HepG2 (cell line): ENCODE results near the gene IL36B. TPM values are rescaled to one million over a fixed set of nuclear protein-coding genes. Genes with fewer than 3 reads are reported as not detected.

Experiments used
- ATAC-seq: fragments of 200-7000 bp; cut with Tn5 transposase; 3 replicates; pipeline ENCODE4 v1.9.1; 2020; ENCODE audit warnings: mild to moderate bottlenecking, moderate library complexity
- BruUV-seq: library from RNA; stranded (reverse); fragments of 400-500 nt; replicated peaks from 2 replicates; lab custom pipeline; 2021; lab: Mats Ljungman, UMichigan
- CTCF ChIA-PET: fragments of 300-600 bp; formaldehyde crosslinking; extraction: SDS; loops from one replicate; lab custom pipeline; 2021; ENCODE audit warnings: low total read pairs, inconsistent platforms, low intra/inter-chr PET ratio; lab: Yijun Ruan, JAX
- POLR2A ChIA-PET: fragments of 350-600 bp; sonication (Branson Sonifier 250); formaldehyde crosslinking; loops from one replicate; lab custom pipeline; 2020; ENCODE audit warnings: antibody characterized with exemption, inconsistent platforms; lab: Yijun Ruan, JAX
- DNase-seq: peaks from one replicate; pipeline ENCODE4 v3.0.0-alpha.2; 2015; ENCODE audit warnings: low spot score
- FAIRE-seq: peaks from 3 replicates; lab custom pipeline; 2011; peaks lifted over from hg19 to GRCh38; lab: Jason Lieb, UNC
- H2AFZ ChIP-seq: one replicate; pipeline ENCODE4 v1.6.1; 2011; ENCODE audit warnings: low read length, inconsistent platforms
- H3K27ac ChIP-seq: fragments of 300-600 bp; 3 replicates; pipeline ENCODE4 v1.8.0; 2011; ENCODE audit warnings: mixed run types, mild to moderate bottlenecking, mixed read lengths, low read length, inconsistent platforms; ENCODE audit not compliant: insufficient read depth; ENCODE audit errors: extremely low read length
- H3K27me3 ChIP-seq, 2 experiments: fragments of 200-600 bp in 1 of 2; 2 replicates in 1 of 2; 3 replicates in 1 of 2; pipeline versions ENCODE4 v1.6.0 to v1.8.0; 2011; ENCODE audit warnings: low read length in 2 of 2, mild to moderate bottlenecking in 2 of 2, moderate library complexity in 2 of 2, inconsistent platforms in 1 of 2; ENCODE audit not compliant: insufficient read depth in 2 of 2, control insufficient read depth in 1 of 2
- H3K36me3 ChIP-seq, 2 experiments: fragments of 200-600 bp in 1 of 2; replicated peaks in 1 of 2; 2 replicates in 1 of 2; 3 replicates in 1 of 2; pipeline versions ENCODE4 v1.5.1 to v1.8.0; 2011; ENCODE audit warnings: low read length in 2 of 2, inconsistent platforms in 1 of 2; ENCODE audit not compliant: insufficient read depth in 2 of 2, control insufficient read depth in 1 of 2
- H3K4me1 ChIP-seq: 2 replicates; pipeline ENCODE4 v1.5.1; 2012; ENCODE audit warnings: low read length, inconsistent platforms; ENCODE audit not compliant: insufficient read depth
- H3K4me2 ChIP-seq: 2 replicates; pipeline ENCODE4 v1.6.0; 2011; ENCODE audit warnings: low read depth, low read length, inconsistent platforms
- H3K4me3 ChIP-seq, 3 experiments: fragments of 200-600 bp in 1 of 3; sonication (generic), shearing (Covaris generic) in 1 of 3; replicated peaks in 1 of 3; 2 replicates each; pipeline ENCODE4 v1.5.1; 2011 to 2016; ENCODE audit warnings: low read length in 3 of 3, inconsistent platforms in 2 of 3, low read depth in 2 of 3, mild to moderate bottlenecking in 2 of 3, control low read depth in 1 of 3, mixed read lengths in 1 of 3; ENCODE audit not compliant: insufficient read depth in 1 of 3
- H3K79me2 ChIP-seq: one replicate; pipeline ENCODE4 v1.6.1; 2011; ENCODE audit warnings: low read length, inconsistent platforms; ENCODE audit not compliant: insufficient read depth
- H3K9ac ChIP-seq: 2 replicates; pipeline ENCODE4 v1.6.0; 2011; ENCODE audit warnings: mild to moderate bottlenecking, low read depth, low read length, inconsistent platforms; ENCODE audit not compliant: insufficient read depth
- H3K9me3 ChIP-seq: 2 replicates; pipeline ENCODE4 v1.5.1; 2012; ENCODE audit warnings: mild to moderate bottlenecking, low read length
- H4K20me1 ChIP-seq: 2 replicates; pipeline ENCODE4 v1.6.0; 2011; ENCODE audit warnings: inconsistent platforms, mild to moderate bottlenecking, low read length, moderate library complexity; ENCODE audit not compliant: insufficient read depth
- HDAC2 ChIP-seq: sonication (generic); formaldehyde crosslinking; IDR thresholded peaks from 2 replicates; pipeline ENCODE4 v1.4.0; 2020; ENCODE audit warnings: missing genetic modification reagents
- MZF1 ChIP-seq: sonication (generic); formaldehyde crosslinking; IDR thresholded peaks from 2 replicates; pipeline ENCODE4 v1.8.1; 2023; ENCODE audit warnings: mild to moderate bottlenecking, missing genetic modification reagents, borderline replicate concordance
- PHB2 ChIP-seq: fragments of 450-650 bp; IDR thresholded peaks from 2 replicates; pipeline ENCODE4 v1.6.1; 2018; ENCODE audit not compliant: partially characterized antibody
- SRF ChIP-seq: IDR thresholded peaks from 2 replicates; pipeline ENCODE4 v1.6.1; 2011; ENCODE audit warnings: mild to moderate bottlenecking, low read depth, low read length, moderate library complexity
- ZNF572 ChIP-seq: sonication (generic); formaldehyde crosslinking; IDR thresholded peaks from 2 replicates; pipeline ENCODE4 v1.5.1; 2020; ENCODE audit warnings: mild to moderate bottlenecking, missing genetic modification reagents
- in situ Hi-C: cut with HindIII; loops from 2 replicates; pipeline ENCODE4 v1.10.0; 2017; ENCODE audit warnings: low pct_unique_long_range_greater_than_20kb; ENCODE audit not compliant: extremely low pct_ligation_motif_present
- intact Hi-C: fragments of 100-400 bp; cut with micrococcal nuclease; formaldehyde crosslinking; loops from one replicate; pipeline ENCODE4 v1.10.0; 2022; ENCODE audit not compliant: unreplicated experiment
- polyA plus RNA-seq, 8 experiments: library from polyadenylated mRNA; depleted of rRNA in 3 of 8; stranded (reverse) in 7 of 8; unstranded in 1 of 8; fragments of >200 nt; fragmentation: Illumina TruSeq in 4 of 8; extraction: Trizol in 4 of 8; gene quantifications; 2 replicates each; pipeline versions ENCODE4 v1.2.1 to v1.2.3, GENCODE V29; 2011 to 2016; ENCODE audit warnings: low read depth in 4 of 8, missing spikeins in 1 of 8, mixed read lengths in 1 of 8; ENCODE audit not compliant: insufficient read depth in 1 of 8
- total RNA-seq, 5 experiments: library from RNA; depleted of rRNA; stranded (reverse); fragments of >200 nt; fragmentation: Illumina TruSeq; extraction: Trizol; gene quantifications; 2 replicates each; pipeline ENCODE4 v1.2.3, GENCODE V29; 2016; ENCODE audit warnings: low read depth in 1 of 5

Gene IL36B
- total and polyA plus RNA-seq, 2 of the 13 experiments (the other 11 are each of a cell fraction or from before 2014, with no cell fraction given): not detected

- no peak for TF ChIP-seq MZF1
Observed at GRCh38 chr2:113091231-113091896, 38.7 kb upstream of the IL36B start (continued).

GRCh38 chr2:113089916-113090315 lies 37.2 kb upstream of the IL36B start:
- FAIRE-seq: no peak
- DNase-seq: no peak
- Histone ChIP-seq H3K4me3 (no peak overlapping the region), H3K79me2 (no peaks in the 10 kb centered on the region), H4K20me1 (no peaks in the 10 kb centered on the region), H3K9ac (no peak overlapping the region), H3K36me3 (no peaks in the 10 kb centered on the region), H3K4me2 (no peak overlapping the region), H2AFZ (no peak overlapping the region), H3K4me1 (peaks cover 38% of the 10 kb centered on the region), H3K9me3 (no peaks in the 10 kb centered on the region; the same call in 1 of the 2 replicates), H3K27ac (no peak overlapping the region), H3K27me3 (no peaks in the 10 kb centered on the region; a peak in 1 of 5 replicates)
- no peak for TF ChIP-seq SRF
- TF ChIP-seq PHB2: no peak
- TF ChIP-seq HDAC2 (CRISPR knock-in tag): no peak
- 0 out of 2 replicates have a peak, but pooled peaks have one; percentile 34 for TF ChIP-seq ZNF572
- in situ Hi-C loops (loop anchor here (10.0 kb wide), 1 partner anchor 285 kb away; no protein-coding TSS in a partner anchor), intact Hi-C loops (no loop called here)
- POLR2A ChIA-PET: interaction anchor here (0.8 to 6.5 kb wide), 3 partner anchors 36 to 109 kb away, joined by 3 to 45 read pairs (median 12); partner anchors contain the start of gene IL1RN
- ATAC-seq: no peak
- no TSS peak for BruUV-seq
- CTCF ChIA-PET: no interaction called here
